Myometrial cell (primary cell): ENCODE results near the gene ONECUT1. TPM values are rescaled to one million over a fixed set of nuclear protein-coding genes. Genes with fewer than 3 reads are reported as not detected.

Experiments
- total RNA-seq: library from RNA; depleted of rRNA; stranded (reverse); fragments of >200 nt; gene quantifications from 2 replicates; pipeline ENCODE4 v1.2.3, GENCODE V29; 2015

The ONECUT1 gene
- not detected in 2 replicates for total RNA-seq

DNA sequence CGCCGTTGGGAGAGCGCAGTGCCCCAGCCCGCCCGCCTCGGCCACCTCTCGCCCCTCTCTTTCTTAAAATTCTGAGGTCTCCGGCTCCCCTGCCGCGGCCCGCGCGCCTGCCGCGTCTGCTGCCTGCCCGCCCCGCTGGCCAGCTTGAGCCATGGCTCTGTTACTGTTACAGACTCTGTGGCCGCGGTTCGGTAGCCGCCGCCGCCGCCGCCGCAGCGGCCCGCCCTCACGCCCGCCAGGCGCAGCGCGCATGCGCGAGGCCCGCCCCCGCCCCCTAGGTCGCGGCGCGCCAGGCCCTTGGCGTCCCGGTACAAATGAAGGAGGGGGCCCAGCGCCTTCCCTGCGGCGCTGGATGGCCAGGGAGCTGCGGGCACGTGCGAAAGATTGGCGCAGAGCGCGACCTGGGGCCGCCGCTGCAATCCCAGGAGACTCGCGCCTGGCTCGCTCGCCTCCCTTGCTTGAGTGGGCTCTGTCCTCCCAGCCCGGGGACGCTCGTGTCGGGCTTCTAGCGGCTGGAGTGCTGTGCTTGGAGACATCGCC is at the start of gene ONECUT1:
Gene ONECUT1, minus strand, starts transcription at position 168 of the 540 bp plus-strand sequence. CDS start 452 bp downstream, outside the sequence.

Other genes starting within 250 kb of the ONECUT1 start
- 43.2 and 49.1 TPM in 2 replicates for gene ARPP19, start 221.3 kb downstream of the ONECUT1 start, total RNA-seq
- 4.6 and 6.4 TPM in 2 replicates for gene ATOSA, start 110.9 kb downstream of the ONECUT1 start, total RNA-seq